ENCODE measurements around the gene TMEM213.

GRCh38 chr7:138822867-138823535 lies 25.2 kb downstream of the TMEM213 start:
- TF ChIP-seq, protein P1, sequence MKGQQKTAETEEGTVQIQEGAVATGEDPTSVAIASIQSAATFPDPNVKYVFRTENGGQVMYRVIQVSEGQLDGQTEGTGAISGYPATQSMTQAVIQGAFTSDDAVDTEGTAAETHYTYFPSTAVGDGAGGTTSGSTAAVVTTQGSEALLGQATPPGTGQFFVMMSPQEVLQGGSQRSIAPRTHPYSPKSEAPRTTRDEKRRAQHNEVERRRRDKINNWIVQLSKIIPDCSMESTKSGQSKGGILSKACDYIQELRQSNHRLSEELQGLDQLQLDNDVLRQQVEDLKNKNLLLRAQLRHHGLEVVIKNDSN (IDR thresholded peaks at IDR 0.05): no peak
- TF ChIP-seq TAF1 (IDR thresholded peaks at IDR 0.05; ENCODE audit: low read depth) (no peak), CREB1 (IDR thresholded peaks at IDR 0.05; ENCODE audit: low read depth) (no peak), REST (IDR thresholded peaks at IDR 0.05; ENCODE audit: low read depth) (no peak), EGR1 (IDR thresholded peaks at IDR 0.05) (no peak), FOXM1 (IDR thresholded peaks at IDR 0.05; ENCODE audit: borderline replicate concordance, low read depth) (no peak)
